GM21529 (cell line): ENCODE measurements around the gene KCNB1.

Experiments
- ATAC-seq: cut with Tn5 transposase; IDR thresholded peaks from one replicate; pipeline ENCODE4 v1.9.1; 2021; ENCODE audit not compliant: unreplicated experiment

The KCNB1 gene

GRCh38 chr20:49445176-49445575, 37.3 kb downstream of the KCNB1 start:
- no peak for ATAC-seq

DNA sequence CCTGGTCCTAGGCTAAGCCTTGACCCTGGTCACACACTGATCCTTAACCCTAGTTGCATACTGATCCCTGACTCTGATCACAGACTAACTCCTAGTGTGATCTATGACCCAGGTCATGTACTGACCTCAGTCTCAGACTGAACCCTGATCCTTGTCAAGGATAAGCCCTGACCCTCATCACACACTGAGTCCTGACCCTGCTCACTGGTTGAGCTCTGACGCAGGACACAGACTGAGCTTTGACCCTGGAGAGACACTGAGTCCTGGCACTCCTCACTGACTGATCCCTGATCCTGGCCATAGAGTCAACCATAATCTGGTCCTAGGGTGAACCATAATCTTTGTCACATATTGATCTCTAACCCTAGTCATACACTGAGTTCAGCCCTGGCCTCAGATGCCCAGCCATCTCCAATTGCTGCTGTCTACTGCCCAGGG, 37.9 kb downstream of the KCNB1 start:
- ATAC-seq, result no peak

DNA sequence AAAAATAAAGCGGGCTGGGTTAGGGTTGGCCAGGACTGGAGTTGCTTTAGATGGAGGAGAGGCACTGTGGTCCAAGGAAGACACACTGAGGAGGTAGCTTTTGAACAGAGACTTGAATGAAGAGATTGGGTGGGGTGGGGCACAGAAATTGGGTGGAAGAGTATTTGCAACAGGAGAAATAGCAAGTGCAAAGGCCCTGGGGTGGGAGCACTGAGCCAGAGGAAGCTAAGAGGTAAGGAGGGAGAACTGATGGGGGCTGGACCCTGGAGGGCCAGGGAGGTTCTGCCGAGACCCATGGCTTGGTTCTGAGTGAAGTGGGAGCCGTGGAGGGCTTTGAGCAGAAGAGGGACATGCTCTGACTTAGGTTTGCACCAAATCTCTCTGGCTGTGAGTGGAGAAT, 45.4 kb downstream of the KCNB1 start:
- ATAC-seq, result no peak

DNA sequence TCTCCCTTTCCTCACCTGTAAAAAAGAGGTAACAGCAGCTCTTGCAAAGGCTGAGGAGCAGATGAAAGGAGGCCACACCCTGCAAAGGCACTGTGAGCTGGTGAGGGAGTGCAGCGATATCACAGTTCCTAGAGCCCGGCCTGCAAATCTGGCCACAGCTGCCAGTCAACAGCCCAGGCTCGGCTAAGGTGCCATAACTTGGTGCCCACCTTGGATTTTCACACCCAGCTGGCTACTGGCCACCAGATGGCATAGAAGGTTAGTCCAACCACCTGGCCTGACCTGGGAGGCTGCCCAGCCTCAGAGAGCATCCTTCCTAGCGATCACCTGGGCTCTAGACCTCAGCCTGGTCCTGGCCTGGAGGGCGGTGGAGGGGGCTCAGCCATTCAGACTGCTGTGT, 46.8 kb downstream of the KCNB1 start:
- no peak for ATAC-seq

DNA sequence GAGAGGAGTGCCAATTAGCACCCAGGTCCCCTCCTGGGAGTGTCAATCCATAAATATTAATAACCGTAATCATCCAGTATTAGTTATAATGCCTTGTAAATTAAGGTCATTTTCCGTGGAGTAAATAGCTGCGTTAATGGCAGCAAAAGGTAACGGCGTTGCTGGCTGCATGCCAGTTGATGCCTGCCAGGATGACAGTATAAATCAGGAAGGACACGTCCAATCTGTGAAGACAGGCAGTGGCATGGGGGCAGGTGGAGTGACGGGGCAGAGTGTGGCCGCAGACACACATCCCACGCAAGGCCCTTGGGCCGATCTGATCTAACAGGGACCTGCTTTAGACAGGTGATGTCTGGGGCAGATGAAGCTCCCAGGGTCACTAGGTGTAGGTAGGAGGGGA, 49.1 kb downstream of the KCNB1 start:
- ATAC-seq, result no peak

GRCh38 chr20:49432550-49432949, 49.9 kb downstream of the KCNB1 start:
- no peak for ATAC-seq

GRCh38 chr20:49431329-49431728, 51.1 kb downstream of the KCNB1 start:
- no peak for ATAC-seq

DNA sequence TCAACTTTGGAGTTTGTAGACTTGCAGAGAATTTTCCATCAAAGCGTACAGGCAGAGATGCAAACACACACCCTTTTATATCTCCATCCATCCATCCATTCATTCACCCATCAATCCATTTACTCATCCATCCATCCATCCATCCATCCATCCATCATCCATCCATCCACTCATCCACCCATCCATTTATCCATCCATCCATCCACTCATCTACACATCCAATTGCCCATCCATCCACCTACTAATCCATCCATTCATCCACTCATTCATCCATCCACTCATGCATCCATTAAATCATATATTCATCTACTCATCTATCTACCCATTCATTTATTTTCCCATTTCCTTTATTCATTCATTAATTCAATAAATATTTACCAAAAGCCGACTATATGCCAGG, 52.1 kb downstream of the KCNB1 start:
- no peak for ATAC-seq

DNA sequence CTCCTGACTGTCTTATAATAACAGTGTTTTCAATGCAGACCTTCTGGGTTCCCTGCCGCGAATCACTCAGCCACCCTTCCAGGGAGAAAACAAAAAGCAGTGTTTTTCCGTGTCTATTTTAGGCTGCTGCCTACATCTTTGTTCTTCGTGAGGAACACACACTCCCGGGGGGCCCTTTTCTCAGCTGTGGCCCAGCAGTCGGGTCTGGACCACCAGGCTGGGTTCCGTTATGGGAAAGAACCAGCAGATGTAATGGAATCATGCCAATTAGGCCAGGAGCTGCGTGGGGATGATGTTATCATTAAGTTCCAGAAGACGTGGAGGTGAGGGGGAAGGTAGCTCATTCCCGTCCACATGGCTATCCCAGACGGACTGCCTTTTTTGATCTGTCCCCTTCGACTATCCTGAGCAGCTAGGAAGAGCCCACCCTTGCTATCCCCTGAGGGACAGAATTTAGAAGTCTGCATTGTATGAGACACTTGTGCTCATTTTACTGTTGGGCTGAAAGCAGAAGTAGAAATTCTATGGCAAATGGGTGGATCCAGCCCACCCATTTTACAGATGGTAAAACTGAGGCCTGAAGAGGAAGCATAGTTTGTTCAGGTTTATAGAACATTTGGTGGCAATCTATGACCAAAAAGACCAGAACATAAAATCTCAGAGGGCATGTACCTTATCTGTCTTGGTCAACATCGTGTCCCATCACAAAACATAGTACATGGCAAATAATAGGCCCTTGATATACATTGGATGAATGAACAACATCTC, 54.5 kb downstream of the KCNB1 start:
- ATAC-seq, result no peak

DNA sequence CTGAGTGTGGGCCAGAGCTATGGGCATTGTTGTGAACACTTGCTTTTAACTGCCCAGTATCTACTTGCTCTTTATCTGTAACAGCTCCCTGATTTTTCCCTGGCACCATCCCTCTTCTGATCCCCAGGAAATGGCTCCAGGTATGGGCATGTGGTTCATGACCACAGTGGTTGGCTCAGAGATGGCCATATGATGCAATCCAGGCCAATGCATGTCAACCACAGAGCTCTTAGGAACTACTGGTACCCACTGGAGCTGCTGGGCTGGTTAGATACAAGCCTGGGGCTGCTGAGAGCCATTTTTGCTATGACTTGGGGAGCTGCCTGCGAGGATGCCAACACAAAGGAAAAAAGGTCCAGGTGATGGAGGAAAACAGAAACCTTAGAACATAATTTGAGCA, 55.6 kb downstream of the KCNB1 start:
- no peak for ATAC-seq

GRCh38 chr20:49426395-49426794, 56.1 kb downstream of the KCNB1 start:
- no peak for ATAC-seq

GRCh38 chr20:49424536-49424935, 57.9 kb downstream of the KCNB1 start:
- no peak for ATAC-seq

- no peak for ATAC-seq
Observed at GRCh38 chr20:49422161-49422560, 60.3 kb downstream of the KCNB1 start.

- ATAC-seq, result no peak
Observed at GRCh38 chr20:49420811-49421295, 61.6 kb downstream of the KCNB1 start.

DNA sequence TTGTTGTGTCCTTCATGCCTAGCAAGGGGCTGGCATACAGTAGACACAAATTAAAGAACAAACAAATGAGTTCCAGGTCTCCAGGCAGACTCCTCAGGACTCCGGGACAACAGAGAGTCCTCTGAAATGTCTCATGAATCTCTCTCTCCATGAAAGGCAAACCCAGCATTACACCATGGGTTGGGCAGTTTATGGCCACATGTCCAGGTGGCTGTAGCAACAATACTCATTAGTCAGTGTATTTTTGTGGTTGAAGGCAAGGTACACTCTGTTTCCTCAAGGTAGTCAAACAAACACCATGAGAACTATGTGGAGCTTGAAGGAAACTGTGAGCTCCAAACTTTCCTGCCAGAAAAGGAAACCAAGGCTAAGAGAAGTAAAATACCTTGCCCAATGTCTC, 62.2 kb downstream of the KCNB1 start:
- no peak for ATAC-seq

DNA sequence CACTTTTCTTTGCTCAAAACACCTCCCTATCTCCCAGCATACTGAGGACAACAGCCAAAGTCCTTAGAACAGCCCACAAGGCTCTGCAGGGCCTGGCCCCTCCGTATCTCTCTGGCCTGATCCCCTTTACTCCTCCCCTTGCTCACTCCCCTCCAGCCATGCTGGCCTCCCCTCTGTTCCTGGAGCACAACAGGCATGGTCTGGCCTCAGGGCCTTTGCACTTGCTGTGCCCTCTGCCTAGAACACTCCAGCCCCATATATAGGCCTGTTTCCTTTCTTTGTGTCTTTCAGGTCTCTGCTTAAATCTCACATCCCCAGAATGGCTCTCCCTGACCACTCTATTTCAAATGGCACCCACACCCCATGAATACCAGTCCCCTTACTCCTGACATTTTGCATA, 62.7 kb downstream of the KCNB1 start:
- ATAC-seq, result no peak

GRCh38 chr20:49418809-49419208, 63.7 kb downstream of the KCNB1 start:
- ATAC-seq, result no peak

GRCh38 chr20:49417843-49418555, 64.5 kb downstream of the KCNB1 start:
- no peak for ATAC-seq

DNA sequence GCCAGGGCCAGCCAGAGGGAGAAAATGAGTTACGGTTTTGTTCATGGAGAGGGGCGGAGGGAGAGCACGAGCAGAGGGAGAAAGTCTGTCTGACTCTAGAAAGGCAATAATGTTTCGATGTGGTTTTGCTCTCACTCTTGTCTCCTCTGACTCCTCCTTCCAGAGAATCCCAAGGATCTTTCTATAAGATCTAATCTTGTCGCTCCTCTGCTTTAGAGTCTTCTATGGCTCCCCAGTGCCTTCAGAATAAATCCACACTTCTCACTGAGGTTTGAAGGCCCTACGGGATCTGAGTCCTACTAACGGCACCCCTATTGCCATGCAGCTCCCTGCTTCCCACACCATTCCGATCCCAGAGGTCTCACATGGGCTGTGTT, 66.8 kb downstream of the KCNB1 start:
- no peak for ATAC-seq

DNA sequence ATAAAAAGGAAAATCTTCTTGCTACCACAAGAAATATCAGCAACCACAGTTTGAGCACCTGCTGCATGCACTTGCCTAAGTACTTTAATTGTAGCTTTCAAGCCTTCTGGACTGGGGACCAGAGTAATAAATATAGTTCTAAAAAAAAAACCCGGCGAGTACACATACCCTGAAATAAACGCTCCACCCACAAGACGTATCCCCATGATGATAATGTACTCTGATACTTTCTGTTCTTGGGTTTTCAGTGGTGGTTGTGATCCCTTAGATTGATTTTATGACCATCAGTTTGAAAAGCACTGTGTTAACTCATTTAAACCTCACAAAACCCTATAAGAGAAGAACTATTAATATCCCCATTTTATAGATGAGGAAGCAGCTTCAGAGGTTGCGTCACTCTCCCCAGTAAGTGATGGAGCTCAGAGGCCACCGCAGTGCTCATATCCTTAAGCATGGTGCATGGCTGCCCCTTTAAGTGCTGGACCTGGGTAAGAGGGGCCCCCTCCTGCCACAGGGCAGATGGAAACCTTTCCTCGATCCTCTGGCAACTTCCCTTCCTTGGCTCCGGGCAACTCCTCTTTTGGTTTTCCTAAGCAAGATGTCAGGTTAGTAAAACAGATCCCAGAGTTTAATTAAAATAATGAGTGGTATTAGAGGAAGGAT, 67.3 kb downstream of the KCNB1 start:
- ATAC-seq, result no peak

- ATAC-seq, result no peak
Observed at GRCh38 chr20:49413677-49414076, 68.8 kb downstream of the KCNB1 start.

GRCh38 chr20:49412953-49413352, 69.5 kb downstream of the KCNB1 start:
- ATAC-seq, result no peak
